ENCODE results near the gene CUL4A.

The CUL4A gene

DNA sequence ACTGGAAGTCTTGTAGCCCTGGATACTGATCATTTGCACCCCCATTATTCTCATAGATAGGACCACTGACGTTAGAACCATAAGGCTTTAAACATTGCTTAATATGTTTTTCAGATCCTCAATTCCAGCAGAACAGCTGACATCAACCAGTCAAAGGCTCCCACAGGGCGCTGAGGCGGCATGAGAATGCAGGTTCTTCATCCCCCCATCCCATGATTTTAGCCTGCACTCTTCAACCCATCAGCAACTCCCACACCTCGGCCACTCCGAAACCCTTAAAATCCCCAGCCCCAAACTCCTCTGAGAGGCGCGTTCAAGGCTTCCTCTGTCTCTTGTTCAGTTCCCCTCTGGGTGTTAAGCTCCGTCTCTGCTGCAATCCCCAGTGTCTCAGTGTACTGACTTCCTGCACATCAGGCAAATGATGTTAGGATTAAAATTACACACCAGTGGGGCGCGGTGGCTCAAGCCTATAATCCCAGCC is 63.3 kb downstream of the CUL4A start:
- H3K4me3 ChIP-seq (ENCODE audit: low read length) = no peak overlapping the region
- peaks cover 7% of the 10 kb centered on the region for H3K4me1 ChIP-seq (ENCODE audit: insufficient read depth, low read length)
- H3K27me3 ChIP-seq (ENCODE audit: insufficient read depth, low read length) = no peaks in the 10 kb centered on the region
- 92% methylated on average over 10 of the region's 10 CpGs for WGBS
- H3K9ac ChIP-seq (ENCODE audit: low read depth, low read length) = no peak overlapping the region
- peaks cover 7% of the 10 kb centered on the region for H3K36me3 ChIP-seq (ENCODE audit: insufficient read depth, low read length)
- no peaks in the 10 kb centered on the region for H3K9me3 ChIP-seq (ENCODE audit: insufficient read depth, low read depth, low read length)
- no peak overlapping the region for H3K27ac ChIP-seq (ENCODE audit: low read depth, low read length)

DNA sequence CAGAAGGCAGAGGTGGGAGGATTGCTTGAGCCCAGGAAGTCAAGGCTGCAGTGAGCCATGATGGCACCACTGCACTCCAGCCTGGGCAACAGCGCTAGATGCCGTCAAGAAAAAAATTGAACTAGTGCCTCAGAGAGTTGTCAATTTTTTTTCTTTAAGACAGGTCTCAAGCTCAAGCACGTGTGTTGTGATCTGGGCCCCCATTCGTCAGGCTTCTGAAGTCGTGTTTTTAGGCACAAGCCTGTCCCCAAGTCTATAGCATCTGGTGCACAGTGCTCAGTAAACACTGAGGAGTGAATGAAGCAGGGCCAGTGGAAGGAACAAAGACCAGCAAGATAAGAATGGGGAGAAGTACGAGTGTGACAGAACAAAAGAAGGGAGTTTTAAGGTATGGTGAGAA is 63.9 kb downstream of the CUL4A start:
- WGBS = 91% methylated on average over 6 of the region's 6 CpGs
- H3K9ac ChIP-seq (ENCODE audit: low read depth, low read length) = no peak overlapping the region

DNA sequence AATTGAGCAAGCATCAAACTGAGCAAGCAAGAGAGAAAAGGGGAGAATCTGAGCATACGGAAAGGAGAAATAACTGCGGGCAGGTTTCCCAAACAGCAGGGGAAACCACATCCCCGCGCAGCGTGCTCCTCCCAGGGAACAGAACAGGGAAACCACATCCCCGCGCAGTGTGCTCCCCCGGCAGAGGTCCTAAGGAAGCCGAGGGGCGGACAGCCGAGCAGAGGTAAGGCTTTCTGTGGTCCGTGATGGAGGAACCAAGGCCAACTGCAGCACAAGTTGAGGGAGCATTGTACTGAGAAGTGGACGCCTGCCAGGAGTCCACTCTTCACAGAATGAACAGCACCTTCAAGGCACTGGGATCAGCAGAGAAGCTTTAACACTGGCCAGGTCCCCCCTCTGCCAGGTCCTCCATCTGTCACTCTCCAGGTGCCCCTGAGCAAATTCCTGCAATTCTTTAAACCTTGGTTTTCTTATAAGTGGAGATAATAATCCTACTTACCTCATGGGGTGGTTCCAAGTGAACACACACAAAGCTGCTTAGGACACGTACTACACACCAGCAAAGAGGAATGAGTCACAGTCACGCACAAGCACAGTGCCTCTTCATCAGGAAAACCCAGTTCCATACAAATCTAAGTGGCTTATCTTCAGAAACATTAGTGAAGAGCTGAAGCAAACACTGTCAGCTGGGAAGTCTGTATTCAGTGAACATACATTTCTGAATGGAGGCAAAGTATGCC is 64.6 kb downstream of the CUL4A start:
- Histone ChIP-seq H3K9me3 (ENCODE audit: insufficient read depth, low read depth, low read length) (no peaks in the 10 kb centered on the region), H3K4me1 (ENCODE audit: insufficient read depth, low read length) (peaks cover 7% of the 10 kb centered on the region), H3K4me3 (ENCODE audit: low read length) (no peak overlapping the region), H3K27me3 (ENCODE audit: insufficient read depth, low read length) (no peaks in the 10 kb centered on the region), H3K9ac (ENCODE audit: low read depth, low read length) (no peak overlapping the region), H3K27ac (ENCODE audit: low read depth, low read length) (no peak overlapping the region), H3K36me3 (ENCODE audit: insufficient read depth, low read length) (peaks cover 7% of the 10 kb centered on the region)
- WGBS = 95% methylated on average over 15 of the region's 15 CpGs

More for the DNA sequence above, 63.9 kb downstream of the CUL4A start:
- Histone ChIP-seq H3K4me1 (ENCODE audit: insufficient read depth, low read length) (peaks cover 7% of the 10 kb centered on the region), H3K36me3 (ENCODE audit: insufficient read depth, low read length) (peaks cover 7% of the 10 kb centered on the region), H3K27me3 (ENCODE audit: insufficient read depth, low read length) (no peaks in the 10 kb centered on the region), H3K4me3 (ENCODE audit: low read length) (no peak overlapping the region), H3K9me3 (ENCODE audit: insufficient read depth, low read depth, low read length) (no peaks in the 10 kb centered on the region), H3K27ac (ENCODE audit: low read depth, low read length) (no peak overlapping the region)

DNA sequence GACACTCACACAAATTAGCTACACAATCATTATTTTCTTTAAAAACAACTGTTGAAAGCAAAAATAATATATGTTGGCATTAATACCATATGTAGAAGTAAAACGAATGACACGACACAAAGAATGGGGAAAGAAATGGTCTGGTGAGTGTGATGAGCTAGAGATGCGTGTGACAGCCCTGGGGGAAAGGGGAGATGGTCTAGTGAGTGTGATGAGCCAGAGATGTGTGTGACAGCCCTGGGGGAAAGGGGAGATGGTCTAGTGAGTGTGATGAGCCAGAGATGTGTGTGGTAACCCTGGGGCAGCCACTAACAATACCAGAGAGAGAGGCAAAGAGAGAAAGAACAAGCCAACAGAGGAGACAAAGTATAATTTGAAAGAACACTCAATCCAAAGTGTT is 65.3 kb downstream of the CUL4A start:
- 93% methylated on average over 3 of the region's 3 CpGs for WGBS
- H3K9ac ChIP-seq (ENCODE audit: low read depth, low read length) = no peak overlapping the region

DNA sequence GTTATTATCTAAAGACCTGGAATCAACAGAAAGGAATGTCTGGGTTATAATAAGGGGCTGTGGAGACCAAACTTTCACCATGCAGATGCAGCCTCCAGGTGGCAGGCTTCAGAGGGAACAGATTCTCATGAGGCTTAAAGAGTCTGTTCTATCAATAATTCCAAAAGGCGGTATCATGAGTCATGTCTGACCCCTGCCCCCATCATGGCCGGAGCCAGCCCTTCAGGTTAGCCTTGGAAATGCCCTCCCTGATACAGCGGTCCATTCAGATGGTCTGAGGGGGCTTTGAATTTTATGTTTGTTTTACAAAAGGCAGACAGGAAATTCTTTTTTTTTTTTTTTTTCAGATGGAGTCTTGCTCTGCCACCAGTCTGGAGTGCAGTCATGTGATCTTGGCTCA is 66.0 kb downstream of the CUL4A start:
- WGBS = 74% methylated on average over 3 of the region's 3 CpGs
- no peaks in the 10 kb centered on the region for H3K27me3 ChIP-seq (ENCODE audit: insufficient read depth, low read length)
- H3K4me1 ChIP-seq (ENCODE audit: insufficient read depth, low read length) = peaks cover 7% of the 10 kb centered on the region
- H3K27ac ChIP-seq (ENCODE audit: low read depth, low read length) = no peak overlapping the region
- H3K9me3 ChIP-seq (ENCODE audit: insufficient read depth, low read depth, low read length) = no peaks in the 10 kb centered on the region
- no peak overlapping the region for H3K9ac ChIP-seq (ENCODE audit: low read depth, low read length)
- no peak overlapping the region for H3K4me3 ChIP-seq (ENCODE audit: low read length)
- peaks cover 4% of the 10 kb centered on the region for H3K36me3 ChIP-seq (ENCODE audit: insufficient read depth, low read length)

More for the DNA sequence above, 65.3 kb downstream of the CUL4A start:
- Histone ChIP-seq H3K4me3 (ENCODE audit: low read length) (no peak overlapping the region), H3K9me3 (ENCODE audit: insufficient read depth, low read depth, low read length) (no peaks in the 10 kb centered on the region), H3K27me3 (ENCODE audit: insufficient read depth, low read length) (no peaks in the 10 kb centered on the region), H3K4me1 (ENCODE audit: insufficient read depth, low read length) (peaks cover 7% of the 10 kb centered on the region), H3K36me3 (ENCODE audit: insufficient read depth, low read length) (peaks cover 4% of the 10 kb centered on the region), H3K27ac (ENCODE audit: low read depth, low read length) (no peak overlapping the region)

DNA sequence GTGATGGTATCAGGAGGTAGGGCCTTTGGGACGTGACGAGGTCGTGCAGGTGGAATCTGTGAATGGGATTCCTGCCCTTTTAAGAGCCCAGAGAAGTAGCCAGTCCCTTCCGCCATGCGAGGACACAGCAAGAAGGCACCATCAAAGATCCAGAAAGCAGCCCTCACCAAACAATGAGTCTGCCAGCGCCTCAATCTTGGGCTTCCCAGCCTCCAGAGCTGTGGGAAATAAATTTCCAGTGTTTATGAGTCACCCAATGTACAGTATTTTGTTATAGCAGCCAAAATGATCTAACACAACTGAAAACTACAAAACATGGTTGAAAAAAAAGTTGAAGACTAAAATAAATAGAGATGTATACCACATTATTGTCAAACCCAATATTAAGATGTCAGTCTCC is 70.7 kb downstream of the CUL4A start:
- 85% methylated on average over 6 of the region's 6 CpGs for WGBS
- Histone ChIP-seq H3K9ac (ENCODE audit: low read depth, low read length) (no peak overlapping the region), H3K9me3 (ENCODE audit: insufficient read depth, low read depth, low read length) (no peaks in the 10 kb centered on the region), H3K36me3 (ENCODE audit: insufficient read depth, low read length) (no peaks in the 10 kb centered on the region), H3K27me3 (ENCODE audit: insufficient read depth, low read length) (peaks cover 3% of the 10 kb centered on the region; the same call in 1 of the 2 replicates), H3K4me3 (ENCODE audit: low read length) (no peak overlapping the region), H3K4me1 (ENCODE audit: insufficient read depth, low read length) (peaks cover 4% of the 10 kb centered on the region), H3K27ac (ENCODE audit: low read depth, low read length) (no peak overlapping the region)

DNA sequence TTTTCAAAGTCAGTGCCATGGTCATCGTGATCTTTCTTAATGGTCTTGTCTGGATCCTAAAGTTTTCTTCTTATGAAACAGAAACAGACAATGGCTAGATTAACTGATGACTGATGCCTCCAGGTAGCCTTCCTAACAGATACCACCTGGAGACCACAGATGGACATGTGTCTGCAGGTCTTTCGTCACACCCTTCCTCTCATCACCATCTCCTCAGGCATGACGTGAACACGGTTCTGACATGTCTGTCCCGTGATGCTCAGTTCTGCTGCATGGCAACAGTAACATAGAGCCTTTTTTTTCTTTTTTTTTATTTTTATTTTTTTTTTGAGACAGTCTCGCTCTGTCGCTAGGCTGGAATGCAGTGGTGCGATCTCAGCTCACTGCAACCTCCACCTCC is 74.5 kb downstream of the CUL4A start:
- 91% methylated on average over 8 of the region's 8 CpGs for WGBS
- H3K9me3 ChIP-seq (ENCODE audit: insufficient read depth, low read depth, low read length) = no peaks in the 10 kb centered on the region
- H3K9ac ChIP-seq (ENCODE audit: low read depth, low read length) = no peak overlapping the region
- no peak overlapping the region for H3K4me3 ChIP-seq (ENCODE audit: low read length)
- H3K36me3 ChIP-seq (ENCODE audit: insufficient read depth, low read length) = no peaks in the 10 kb centered on the region
- peaks cover 6% of the 10 kb centered on the region; the same call in 1 of the 2 replicates for H3K27me3 ChIP-seq (ENCODE audit: insufficient read depth, low read length)
- H3K4me1 ChIP-seq (ENCODE audit: insufficient read depth, low read length) = no peaks in the 10 kb centered on the region
- H3K27ac ChIP-seq (ENCODE audit: low read depth, low read length) = no peak overlapping the region

DNA sequence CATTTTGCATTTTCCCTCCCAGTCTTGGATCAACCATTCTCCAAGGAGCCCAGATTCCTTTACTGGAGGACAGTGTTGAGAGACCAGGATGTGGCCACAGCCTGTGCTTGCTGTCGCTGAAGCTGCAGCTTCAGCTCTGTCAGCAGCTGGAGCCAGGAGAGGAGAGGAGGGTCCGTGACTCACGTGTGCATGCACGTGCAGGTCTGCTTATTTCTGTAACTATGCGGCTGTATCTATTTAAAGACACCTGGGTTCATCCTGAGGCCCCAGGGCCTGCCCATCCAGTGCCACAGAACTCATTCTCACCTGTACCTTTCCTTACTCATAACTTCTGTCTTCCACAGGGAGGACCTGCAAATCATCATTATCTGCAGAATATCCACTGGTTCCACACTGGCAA is 79.5 kb downstream of the CUL4A start:
- Histone ChIP-seq H3K4me1 (ENCODE audit: insufficient read depth, low read length) (peaks cover 6% of the 10 kb centered on the region), H3K9me3 (ENCODE audit: insufficient read depth, low read depth, low read length) (no peaks in the 10 kb centered on the region), H3K27me3 (ENCODE audit: insufficient read depth, low read length) (peaks cover 17% of the 10 kb centered on the region), H3K9ac (ENCODE audit: low read depth, low read length) (no peak overlapping the region), H3K4me3 (ENCODE audit: low read length) (no peak overlapping the region), H3K36me3 (ENCODE audit: insufficient read depth, low read length) (no peaks in the 10 kb centered on the region), H3K27ac (ENCODE audit: low read depth, low read length) (no peak overlapping the region)
- 66% methylated on average over 5 of the region's 5 CpGs for WGBS

DNA sequence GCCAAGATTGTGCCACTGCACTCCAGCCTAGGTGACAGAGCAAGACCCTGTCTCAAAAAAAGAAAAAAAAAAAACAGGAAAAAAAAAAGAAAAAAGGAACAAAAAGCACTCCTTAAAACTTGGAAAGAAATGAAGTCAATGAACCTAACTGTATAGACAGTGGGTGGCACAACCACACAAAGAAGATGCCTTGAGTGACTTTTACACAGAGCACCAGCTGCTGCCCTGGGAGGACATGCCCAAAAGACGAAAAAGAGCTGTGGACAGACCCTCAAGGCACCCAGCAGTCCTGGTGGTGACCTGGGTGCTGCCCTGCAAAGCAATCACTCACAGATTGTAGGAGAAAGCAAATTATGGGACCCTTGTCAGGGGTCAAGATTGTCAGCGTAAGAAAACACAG is 81.7 kb downstream of the CUL4A start:
- Histone ChIP-seq H3K27ac (ENCODE audit: low read depth, low read length) (no peak overlapping the region), H3K36me3 (ENCODE audit: insufficient read depth, low read length) (no peaks in the 10 kb centered on the region), H3K9me3 (ENCODE audit: insufficient read depth, low read depth, low read length) (no peaks in the 10 kb centered on the region), H3K4me3 (ENCODE audit: low read length) (no peak overlapping the region), H3K4me1 (ENCODE audit: insufficient read depth, low read length) (peaks cover 6% of the 10 kb centered on the region), H3K27me3 (ENCODE audit: insufficient read depth, low read length) (peaks cover 16% of the 10 kb centered on the region), H3K9ac (ENCODE audit: low read depth, low read length) (no peak overlapping the region)
- 89% methylated on average over 2 of the region's 2 CpGs for WGBS

DNA sequence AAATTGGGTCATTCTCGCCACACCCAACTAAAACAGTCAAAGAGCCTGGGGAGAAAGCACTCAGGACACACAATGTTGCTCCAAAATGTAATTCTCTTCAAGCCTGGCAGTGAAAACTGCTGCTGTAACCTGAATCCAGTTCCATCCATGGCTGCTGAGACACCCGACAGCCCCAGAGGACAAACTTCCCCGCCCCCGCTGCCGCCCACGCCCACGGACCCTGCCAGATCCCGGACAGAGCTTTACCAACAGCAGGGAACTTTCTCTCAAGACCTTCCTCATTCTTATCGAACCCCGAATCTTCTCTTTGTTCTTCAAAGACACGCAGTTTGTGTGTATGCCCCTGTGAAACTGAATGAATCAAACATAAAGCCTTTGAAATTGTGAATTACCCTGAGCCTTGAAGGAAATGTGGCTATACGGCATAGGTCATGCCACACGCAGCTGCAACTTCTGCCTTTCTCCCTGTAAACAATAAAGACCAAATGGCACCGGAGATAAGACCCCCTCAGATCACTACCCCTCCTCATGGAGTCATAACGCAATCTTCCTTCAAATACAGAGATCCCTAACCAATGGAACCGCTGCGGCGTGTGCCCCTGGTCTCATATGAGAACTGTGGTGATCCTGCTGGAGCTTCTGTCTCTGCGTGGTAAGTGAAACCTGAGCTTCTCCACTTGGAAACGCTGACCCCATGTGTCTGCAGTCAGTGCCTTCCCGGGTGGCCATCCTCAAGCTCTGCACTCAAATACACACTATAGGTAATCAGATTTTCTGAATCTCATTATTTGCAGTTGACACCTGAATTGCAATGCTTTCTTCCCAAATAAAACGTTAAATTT is 82.8 kb downstream of the CUL4A start:
- Histone ChIP-seq H3K27ac (ENCODE audit: low read depth, low read length) (no peak overlapping the region), H3K27me3 (ENCODE audit: insufficient read depth, low read length) (peaks cover 16% of the 10 kb centered on the region), H3K4me1 (ENCODE audit: insufficient read depth, low read length) (peaks cover 6% of the 10 kb centered on the region), H3K9me3 (ENCODE audit: insufficient read depth, low read depth, low read length) (no peaks in the 10 kb centered on the region), H3K9ac (ENCODE audit: low read depth, low read length) (peak overlapping the region; percentile 59), H3K36me3 (ENCODE audit: insufficient read depth, low read length) (no peaks in the 10 kb centered on the region), H3K4me3 (ENCODE audit: low read length) (peak overlapping the region; percentile 41)
- 27% methylated on average over 22 of the region's 22 CpGs for whole genome bisulfite sequencing

DNA sequence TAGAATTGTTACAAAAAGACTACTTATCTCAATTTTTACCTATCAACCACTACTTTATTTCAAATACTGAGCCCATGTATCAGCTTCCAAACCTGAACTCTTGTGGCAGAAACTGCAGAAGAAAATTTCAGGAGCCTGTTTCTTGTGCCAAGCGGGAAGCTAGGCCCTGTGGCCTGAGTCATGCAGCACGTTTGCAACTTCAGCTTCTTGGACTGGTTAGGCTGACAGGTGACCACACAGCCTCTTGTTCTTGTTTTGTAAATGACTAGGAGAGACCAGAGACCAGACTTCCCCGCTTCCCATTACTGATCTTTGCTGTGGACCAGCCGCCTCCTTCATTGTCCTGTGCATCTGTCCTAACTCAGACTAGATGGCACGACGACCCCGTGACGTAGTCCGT is 84.3 kb downstream of the CUL4A start:
- Histone ChIP-seq H3K27me3 (ENCODE audit: insufficient read depth, low read length) (peaks cover 16% of the 10 kb centered on the region), H3K4me3 (ENCODE audit: low read length) (no peak overlapping the region), H3K36me3 (ENCODE audit: insufficient read depth, low read length) (no peaks in the 10 kb centered on the region), H3K4me1 (ENCODE audit: insufficient read depth, low read length) (peaks cover 6% of the 10 kb centered on the region), H3K9me3 (ENCODE audit: insufficient read depth, low read depth, low read length) (no peaks in the 10 kb centered on the region), H3K9ac (ENCODE audit: low read depth, low read length) (no peak overlapping the region), H3K27ac (ENCODE audit: low read depth, low read length) (no peak overlapping the region)
- 87% methylated on average over 9 of the region's 9 CpGs for WGBS

Data from HUES64 (cell line).